DND-41 (cell line): ENCODE measurements around the gene TMEFF1.

ENCODE experiments used
- EZH2 ChIP-seq: IDR thresholded peaks from 3 replicates; pipeline ENCODE4 v1.6.1; 2012; ENCODE audit warnings: borderline replicate concordance, low read depth, mild to moderate bottlenecking, moderate library complexity, low read length, inconsistent platforms; ENCODE audit not compliant: severe bottlenecking
- TF ChIP-seq, protein P1 (sequence below): IDR thresholded peaks from 2 replicates; pipeline ENCODE4 v1.5.1; 2012; ENCODE audit warnings: borderline replicate concordance, low read length, moderate library complexity, mild to moderate bottlenecking; ENCODE audit not compliant: poor library complexity, severe bottlenecking; ENCODE audit errors: extremely low read depth

GRCh38 chr9:100557053-100557452, 84.1 kb downstream of the TMEFF1 start:
- no peak for TF ChIP-seq EZH2
- TF ChIP-seq, protein P1, sequence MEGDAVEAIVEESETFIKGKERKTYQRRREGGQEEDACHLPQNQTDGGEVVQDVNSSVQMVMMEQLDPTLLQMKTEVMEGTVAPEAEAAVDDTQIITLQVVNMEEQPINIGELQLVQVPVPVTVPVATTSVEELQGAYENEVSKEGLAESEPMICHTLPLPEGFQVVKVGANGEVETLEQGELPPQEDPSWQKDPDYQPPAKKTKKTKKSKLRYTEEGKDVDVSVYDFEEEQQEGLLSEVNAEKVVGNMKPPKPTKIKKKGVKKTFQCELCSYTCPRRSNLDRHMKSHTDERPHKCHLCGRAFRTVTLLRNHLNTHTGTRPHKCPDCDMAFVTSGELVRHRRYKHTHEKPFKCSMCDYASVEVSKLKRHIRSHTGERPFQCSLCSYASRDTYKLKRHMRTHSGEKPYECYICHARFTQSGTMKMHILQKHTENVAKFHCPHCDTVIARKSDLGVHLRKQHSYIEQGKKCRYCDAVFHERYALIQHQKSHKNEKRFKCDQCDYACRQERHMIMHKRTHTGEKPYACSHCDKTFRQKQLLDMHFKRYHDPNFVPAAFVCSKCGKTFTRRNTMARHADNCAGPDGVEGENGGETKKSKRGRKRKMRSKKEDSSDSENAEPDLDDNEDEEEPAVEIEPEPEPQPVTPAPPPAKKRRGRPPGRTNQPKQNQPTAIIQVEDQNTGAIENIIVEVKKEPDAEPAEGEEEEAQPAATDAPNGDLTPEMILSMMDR = no peak
